GM10266 (cell line): Measurements from ENCODE around the gene LATS1.
"Not testable (repeated sequence)": the region's sequence is repeated elsewhere in the genome, so short reads cannot be mapped to it uniquely, and the experiment has no call there.

ENCODE experiments used
- DNase-seq: peaks from one replicate; pipeline ENCODE4 v3.0.0; 2012; ENCODE audit errors: extremely low spot score
- CTCF ChIP-seq: IDR thresholded peaks from 2 replicates; pipeline ENCODE4 v1.5.1; 2012; ENCODE audit warnings: mild to moderate bottlenecking, low read depth; ENCODE audit not compliant: control insufficient read depth, insufficient read depth; ENCODE audit errors: missing control alignments

The LATS1 gene

GRCh38 chr6:149686230-149686629 lies 31.7 kb downstream of the LATS1 start:
- TF ChIP-seq CTCF, result no peak
- no peak for DNase-seq

GRCh38 chr6:149683256-149683859 lies 34.5 kb downstream of the LATS1 start:
- no peak for DNase-seq
- TF ChIP-seq CTCF, result no peak

- not testable (repeated sequence) for DNase-seq
Observed at GRCh38 chr6:149681845-149682244, 36.1 kb downstream of the LATS1 start.

GRCh38 chr6:149681209-149681608 lies 36.7 kb downstream of the LATS1 start:
- no peak for DNase-seq

GRCh38 chr6:149680503-149680902 lies 37.4 kb downstream of the LATS1 start:
- TF ChIP-seq CTCF, result no peak
- DNase-seq, result no peak

More at GRCh38 chr6:149681209-149681608, 36.7 kb downstream of the LATS1 start:
- TF ChIP-seq CTCF, result no peak

GRCh38 chr6:149672265-149672664 lies 45.6 kb downstream of the LATS1 start:
- not testable (repeated sequence) for DNase-seq

- no peak for TF ChIP-seq CTCF
Observed at GRCh38 chr6:149660028-149660427, 57.9 kb downstream of the LATS1 start.

GRCh38 chr6:149657441-149657840 lies 60.5 kb downstream of the LATS1 start:
- TF ChIP-seq CTCF, result no peak
- DNase-seq, result no peak

More at GRCh38 chr6:149660028-149660427, 57.9 kb downstream of the LATS1 start:
- DNase-seq, result no peak
